ENCODE results near the gene CPSF4L.
"Not testable (repeated sequence)": the region's sequence is repeated elsewhere in the genome, so short reads cannot be mapped to it uniquely, and the experiment has no call there.

Gene CPSF4L

GRCh38 chr17:73266796-73267195, 5.1 kb upstream of the CPSF4L start:
- Histone ChIP-seq H3K9ac (no peak overlapping the region), H2AFZ (no peak overlapping the region), H3K4me3 (ENCODE audit: low read depth, low read length) (no peak overlapping the region), H3K27ac (no peak overlapping the region), H3K4me1 (no peaks in the 10 kb centered on the region), H3K4me2 (ENCODE audit: low read length) (no peak overlapping the region), H3K27me3 (ENCODE audit: control insufficient read depth, insufficient read depth, low read length) (no peaks in the 10 kb centered on the region), H3K9me3 (ENCODE audit: control insufficient read depth, low read length) (no peaks in the 10 kb centered on the region), H3K79me2 (no peaks in the 10 kb centered on the region), H3K36me3 (ENCODE audit: control insufficient read depth, insufficient read depth, low read length) (no peaks in the 10 kb centered on the region)
- TF ChIP-seq CTCF (IDR thresholded peaks at IDR 0.05), result no peak

GRCh38 chr17:73265646-73266640, 4.3 kb upstream of the CPSF4L start:
- no peaks in the 10 kb centered on the region for H3K4me1 ChIP-seq

GRCh38 chr17:73264448-73264847, 2.8 kb upstream of the CPSF4L start:
- not testable (repeated sequence) for H3K27ac ChIP-seq; H3K36me3 ChIP-seq (ENCODE audit: control insufficient read depth, insufficient read depth, low read length); H3K4me1 ChIP-seq; H3K27me3 ChIP-seq (ENCODE audit: control insufficient read depth, insufficient read depth, low read length); H2AFZ ChIP-seq; H3K9me3 ChIP-seq (ENCODE audit: control insufficient read depth, low read length); H3K79me2 ChIP-seq; H3K4me2 ChIP-seq (ENCODE audit: low read length); H3K9ac ChIP-seq; H3K4me3 ChIP-seq (ENCODE audit: low read depth, low read length)

More at GRCh38 chr17:73265646-73266640, 4.3 kb upstream of the CPSF4L start:
- H3K9me3 ChIP-seq (ENCODE audit: control insufficient read depth, low read length), result no peaks in the 10 kb centered on the region
- H3K9ac ChIP-seq, result no peak overlapping the region
- no peaks in the 10 kb centered on the region for H3K36me3 ChIP-seq (ENCODE audit: control insufficient read depth, insufficient read depth, low read length)
- TF ChIP-seq CTCF (IDR thresholded peaks at IDR 0.05), result no peak
- H3K79me2 ChIP-seq, result no peaks in the 10 kb centered on the region
- H3K27me3 ChIP-seq (ENCODE audit: control insufficient read depth, insufficient read depth, low read length), result no peaks in the 10 kb centered on the region
- no peak overlapping the region for H3K4me3 ChIP-seq (ENCODE audit: low read depth, low read length)
- H3K27ac ChIP-seq, result no peak overlapping the region
- no peak overlapping the region for H3K4me2 ChIP-seq (ENCODE audit: low read length)
- no peak overlapping the region for H2AFZ ChIP-seq

- Histone ChIP-seq H3K9me3 (ENCODE audit: control insufficient read depth, low read length) (no peaks in the 10 kb centered on the region), H3K4me1 (no peaks in the 10 kb centered on the region), H3K27ac (no peak overlapping the region), H3K4me2 (ENCODE audit: low read length) (no peak overlapping the region), H3K27me3 (ENCODE audit: control insufficient read depth, insufficient read depth, low read length) (no peaks in the 10 kb centered on the region), H3K79me2 (no peaks in the 10 kb centered on the region), H3K36me3 (ENCODE audit: control insufficient read depth, insufficient read depth, low read length) (no peaks in the 10 kb centered on the region), H3K4me3 (ENCODE audit: low read depth, low read length) (no peak overlapping the region), H2AFZ (no peak overlapping the region), H3K9ac (no peak overlapping the region)
- TF ChIP-seq CTCF (IDR thresholded peaks at IDR 0.05), result no peak
Measured at GRCh38 chr17:73262676-73263642, 1.3 kb upstream of the CPSF4L start.
